Upper lobe of right lung (tissue), 1 donor: ENCODE measurements around the gene CHML. TPM values are rescaled to one million over a fixed set of nuclear protein-coding genes. Genes with fewer than 3 reads are reported as not detected.

Source experiments
- ATAC-seq: fragments of 200-7000 bp; cut with Tn5 transposase; one replicate; pipeline ENCODE4 v1.9.1; 2020; ENCODE audit warnings: mild to moderate bottlenecking, moderate library complexity
- DNase-seq: peaks from one replicate; pipeline ENCODE4 v3.0.0-alpha.2; 2020
- H3K27ac ChIP-seq: fragments of 200-600 bp; one replicate; pipeline ENCODE4 v1.8.0; 2022
- H3K27me3 ChIP-seq: fragments of 200-600 bp; one replicate; pipeline ENCODE4 v1.8.0; 2022; ENCODE audit warnings: mild to moderate bottlenecking
- H3K36me3 ChIP-seq: fragments of 200-600 bp; one replicate; pipeline ENCODE4 v1.8.0; 2022
- H3K4me1 ChIP-seq: fragments of 200-600 bp; one replicate; pipeline ENCODE4 v1.8.0; 2022
- H3K4me3 ChIP-seq: fragments of 200-600 bp; one replicate; pipeline ENCODE4 v1.8.0; 2022; ENCODE audit warnings: mild to moderate bottlenecking
- H3K9me3 ChIP-seq: fragments of 200-600 bp; one replicate; pipeline ENCODE4 v1.8.0; 2022
- intact Hi-C: fragments of 100-400 bp; cut with DNase I; formaldehyde crosslinking; loops from one replicate; pipeline ENCODE4 v1.11.0; 2022
- total RNA-seq: library from RNA; stranded (reverse); fragmentation: NEBNext Ultra II Directional; extraction: Animal tissue kit (Norgen Biotek cat#: 25700); gene quantifications from one replicate; pipeline ENCODE4 v1.2.1, GENCODE V29; 2021
- TF ChIP-seq, protein P1 (sequence below): fragments of 200-600 bp; IDR thresholded peaks from one replicate; pipeline ENCODE4 v1.8.0; 2022; ENCODE audit warnings: antibody characterized with exemption
- donor health status: DM: no; HTN: yes; CAD: no; lungs with severe emphysema.

CHML gene
- total RNA-seq, 1 donor from 2014 or later = 16.8 TPM

- Histone ChIP-seq H3K36me3 (peaks cover 3% of the 10 kb centered on the region), H3K27me3 (no peaks in the 10 kb centered on the region), H3K4me3 (peak overlapping the region; percentile 82), H3K27ac (peak overlapping the region; percentile 87), H3K4me1 (peaks cover 16% of the 10 kb centered on the region), H3K9me3 (no peaks in the 10 kb centered on the region)
- intact Hi-C loops = no loop called here
- TF ChIP-seq, protein P1, sequence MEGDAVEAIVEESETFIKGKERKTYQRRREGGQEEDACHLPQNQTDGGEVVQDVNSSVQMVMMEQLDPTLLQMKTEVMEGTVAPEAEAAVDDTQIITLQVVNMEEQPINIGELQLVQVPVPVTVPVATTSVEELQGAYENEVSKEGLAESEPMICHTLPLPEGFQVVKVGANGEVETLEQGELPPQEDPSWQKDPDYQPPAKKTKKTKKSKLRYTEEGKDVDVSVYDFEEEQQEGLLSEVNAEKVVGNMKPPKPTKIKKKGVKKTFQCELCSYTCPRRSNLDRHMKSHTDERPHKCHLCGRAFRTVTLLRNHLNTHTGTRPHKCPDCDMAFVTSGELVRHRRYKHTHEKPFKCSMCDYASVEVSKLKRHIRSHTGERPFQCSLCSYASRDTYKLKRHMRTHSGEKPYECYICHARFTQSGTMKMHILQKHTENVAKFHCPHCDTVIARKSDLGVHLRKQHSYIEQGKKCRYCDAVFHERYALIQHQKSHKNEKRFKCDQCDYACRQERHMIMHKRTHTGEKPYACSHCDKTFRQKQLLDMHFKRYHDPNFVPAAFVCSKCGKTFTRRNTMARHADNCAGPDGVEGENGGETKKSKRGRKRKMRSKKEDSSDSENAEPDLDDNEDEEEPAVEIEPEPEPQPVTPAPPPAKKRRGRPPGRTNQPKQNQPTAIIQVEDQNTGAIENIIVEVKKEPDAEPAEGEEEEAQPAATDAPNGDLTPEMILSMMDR = no peak
- DNase-seq (no peak), ATAC-seq (no peak)
These were observed 1.1 kb downstream of the CHML start for GRCh38 chr1:241638909-241639622.

- Histone ChIP-seq H3K9me3 (no peaks in the 10 kb centered on the region), H3K4me1 (peaks cover 16% of the 10 kb centered on the region), H3K4me3 (peak overlapping the region; percentile 82), H3K36me3 (peaks cover 3% of the 10 kb centered on the region), H3K27ac (no peak overlapping the region), H3K27me3 (no peaks in the 10 kb centered on the region)
- DNase-seq = no peak
- TF ChIP-seq, protein P1 = no peak
- intact Hi-C loops = no loop called here
- no peak for ATAC-seq
These were observed 2.0 kb downstream of the CHML start for GRCh38 chr1:241638099-241638682.

DNA sequence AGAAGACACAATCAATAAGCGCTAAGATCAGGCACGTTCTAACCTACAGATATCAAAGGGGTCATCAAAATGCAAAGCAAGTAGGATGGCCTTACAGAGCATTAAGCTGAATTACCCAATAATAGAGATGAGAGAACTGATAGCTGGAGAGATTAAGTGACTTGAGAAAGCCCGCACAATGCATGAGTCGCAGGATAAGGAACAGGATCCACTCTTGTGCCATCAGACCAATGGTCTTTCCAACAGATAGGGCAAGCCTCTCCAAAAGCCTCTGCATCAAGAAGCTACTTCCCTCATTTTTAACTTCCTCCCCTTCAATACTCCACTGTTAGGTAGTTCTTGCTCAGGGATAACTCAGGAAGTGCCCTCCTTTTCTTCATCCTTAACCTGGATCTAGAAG is 2.6 kb downstream of the CHML start:
- no peak overlapping the region for H3K27ac ChIP-seq
- ATAC-seq (no peak), DNase-seq (no peak)
- H3K27me3 ChIP-seq = no peaks in the 10 kb centered on the region
- H3K9me3 ChIP-seq = no peaks in the 10 kb centered on the region
- TF ChIP-seq, protein P1 = no peak
- H3K4me1 ChIP-seq = peaks cover 16% of the 10 kb centered on the region
- intact Hi-C loops = no loop called here
- peak overlapping the region; percentile 82 for H3K4me3 ChIP-seq
- H3K36me3 ChIP-seq = peaks cover 3% of the 10 kb centered on the region

DNA sequence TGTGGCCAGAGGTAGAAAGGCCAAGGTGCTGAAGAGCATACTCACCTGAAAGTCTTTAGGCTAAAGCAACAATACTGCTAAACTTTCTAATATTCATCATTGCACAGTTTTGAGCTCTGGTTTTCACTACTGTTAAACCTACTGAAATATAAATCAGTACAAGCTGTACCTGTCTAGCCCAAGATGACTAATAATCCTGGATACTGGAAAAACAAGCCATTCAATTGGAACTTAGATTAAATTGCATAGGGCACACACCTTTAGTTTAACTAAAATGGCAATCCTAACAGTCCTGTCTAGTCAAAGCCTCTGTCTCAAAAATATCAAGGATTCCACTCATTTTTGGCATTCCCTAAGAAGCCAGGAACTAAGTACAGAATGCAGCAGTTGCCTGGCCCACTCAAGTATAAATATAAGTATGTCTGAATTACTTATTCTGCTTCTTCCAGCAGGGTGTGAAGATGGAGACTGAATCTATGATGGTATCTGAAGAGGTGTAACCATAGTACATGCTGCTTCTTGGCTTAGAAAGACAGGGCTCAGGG is 3.1 kb downstream of the CHML start:
- ATAC-seq (no peak), DNase-seq (no peak)
- TF ChIP-seq, protein P1 = no peak
- no peaks in the 10 kb centered on the region for H3K27me3 ChIP-seq
- H3K9me3 ChIP-seq = no peaks in the 10 kb centered on the region
- no peak overlapping the region for H3K27ac ChIP-seq
- peaks cover 16% of the 10 kb centered on the region for H3K4me1 ChIP-seq
- peaks cover 3% of the 10 kb centered on the region for H3K36me3 ChIP-seq
- no peak overlapping the region for H3K4me3 ChIP-seq
- intact Hi-C loops = no loop called here

DNA sequence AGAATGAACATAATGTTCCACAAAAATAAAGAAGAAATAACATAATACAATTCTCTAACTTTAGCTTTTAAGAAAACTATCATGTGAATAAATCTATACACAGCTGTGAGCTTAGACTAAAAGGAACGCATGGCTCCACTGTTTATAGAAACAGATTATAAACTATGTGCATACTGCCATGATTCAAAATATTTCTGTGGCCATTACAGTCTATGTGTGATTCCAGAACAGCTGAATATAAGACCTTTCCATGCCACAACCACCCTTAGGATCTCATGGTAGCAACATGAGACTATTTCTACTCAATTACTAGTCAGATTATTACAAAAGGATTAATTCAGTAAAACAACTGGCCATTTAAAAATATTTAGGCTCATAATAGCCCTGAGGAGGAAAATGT is 3.9 kb downstream of the CHML start:
- no peak for DNase-seq
- Histone ChIP-seq H3K27me3 (no peaks in the 10 kb centered on the region), H3K27ac (no peak overlapping the region), H3K4me1 (peaks cover 16% of the 10 kb centered on the region), H3K4me3 (no peak overlapping the region), H3K9me3 (no peaks in the 10 kb centered on the region), H3K36me3 (peaks cover 3% of the 10 kb centered on the region)
- intact Hi-C loops = no loop called here
- TF ChIP-seq, protein P1 = no peak
- no peak for ATAC-seq
